Cardiac muscle cell (in vitro differentiated cells and primary cell): ENCODE data around the gene ELOVL6. TPM values are rescaled to one million over a fixed set of nuclear protein-coding genes. Genes with fewer than 3 reads are reported as not detected.
"Not testable (repeated sequence)": the region's sequence is repeated elsewhere in the genome, so short reads cannot be mapped to it uniquely, and the experiment has no call there.

Experiments used
- DNase-seq, 2 donors: peaks; one replicate each; pipeline versions ENCODE4 v3.0.0 to v3.0.0-alpha.2; 2010 to 2017; ENCODE audit warnings: low read depth in 1 of 2, low spot score in 1 of 2
- H3K27ac ChIP-seq: fragments of 200-600 bp; sonication (generic); 2 replicates; pipeline ENCODE4 v1.5.1; 2016
- H3K27me3 ChIP-seq: fragments of 200-600 bp; sonication (generic); 2 replicates; pipeline ENCODE4 v1.6.0; 2016; ENCODE audit warnings: control low read depth
- H3K36me3 ChIP-seq: fragments of 200-600 bp; sonication (generic); 2 replicates; pipeline ENCODE4 v1.5.1; 2016; ENCODE audit warnings: control low read depth
- H3K4me1 ChIP-seq: fragments of 200-600 bp; sonication (generic); 2 replicates; pipeline ENCODE4 v1.8.1; 2017; ENCODE audit warnings: low read depth, mild to moderate bottlenecking, mixed run types
- H3K4me3 ChIP-seq: fragments of 200-600 bp; sonication (generic); 2 replicates; pipeline ENCODE4 v1.5.1; 2016; ENCODE audit warnings: mild to moderate bottlenecking
- H3K9me3 ChIP-seq: fragments of 200-600 bp; sonication (generic); 2 replicates; pipeline ENCODE4 v1.5.1; 2017; ENCODE audit warnings: low read depth, mild to moderate bottlenecking, control low read depth
- CTCF ChIP-seq: IDR thresholded peaks from 2 replicates; pipeline ENCODE4 v1.5.1; 2012; ENCODE audit warnings: low read depth, mild to moderate bottlenecking, low read length
- polyA plus RNA-seq: library from polyadenylated mRNA; unstranded; fragments of >200 nt; fragmentation: Nextera tagmentation; extraction: Ambion mirVana; gene quantifications from 2 replicates; pipeline ENCODE4 v1.2.1, GENCODE V29; 2016
- total RNA-seq: library from RNA; depleted of rRNA; stranded (reverse); fragments of >200 nt; gene quantifications from 2 replicates; pipeline ENCODE4 v1.2.3, GENCODE V29; 2016

ELOVL6 gene
- total and polyA plus RNA-seq, 2 experiments from 2014 or later: 32.3 to 50.1 TPM

GRCh38 chr4:110041735-110042134 is 156.7 kb downstream of the ELOVL6 start:
- H3K36me3 ChIP-seq: no peaks in the 10 kb centered on the region
- H3K27ac ChIP-seq: no peak overlapping the region
- no peaks in the 10 kb centered on the region for H3K27me3 ChIP-seq
- DNase-seq: no peak
- H3K4me1 ChIP-seq: peaks cover 19% of the 10 kb centered on the region
- no peaks in the 10 kb centered on the region for H3K9me3 ChIP-seq
- no peak overlapping the region for H3K4me3 ChIP-seq
- no peak for TF ChIP-seq CTCF

- H3K9me3 ChIP-seq, H3K36me3 ChIP-seq, H3K27ac ChIP-seq, H3K4me3 ChIP-seq, DNase-seq, H3K27me3 ChIP-seq: not testable (repeated sequence)
- H3K4me1 ChIP-seq: peaks cover 44% of the 10 kb centered on the region
These were observed 159.3 kb downstream of the ELOVL6 start for GRCh38 chr4:110039164-110039563.

- Histone ChIP-seq H3K36me3 (no peaks in the 10 kb centered on the region), H3K27me3 (no peaks in the 10 kb centered on the region), H3K9me3 (no peaks in the 10 kb centered on the region), H3K4me3 (no peak overlapping the region), H3K27ac (peak overlapping the region; percentile 76), H3K4me1 (peaks cover 41% of the 10 kb centered on the region)
- no peak for DNase-seq
- TF ChIP-seq CTCF: no peak
These were observed 164.4 kb downstream of the ELOVL6 start for GRCh38 chr4:110034026-110034393.

- no peak for TF ChIP-seq CTCF
- Histone ChIP-seq H3K36me3 (no peaks in the 10 kb centered on the region), H3K9me3 (no peaks in the 10 kb centered on the region), H3K4me3 (no peak overlapping the region), H3K27me3 (no peaks in the 10 kb centered on the region), H3K27ac (no peak overlapping the region), H3K4me1 (peaks cover 41% of the 10 kb centered on the region)
- DNase-seq: no peak
These were observed 164.9 kb downstream of the ELOVL6 start for GRCh38 chr4:110033355-110034025.

- peak in 1 of 2 donors; percentile 56 for DNase-seq
- Histone ChIP-seq H3K27ac (no peak overlapping the region), H3K4me3 (no peak overlapping the region), H3K36me3 (no peaks in the 10 kb centered on the region), H3K4me1 (peaks cover 41% of the 10 kb centered on the region), H3K9me3 (no peaks in the 10 kb centered on the region), H3K27me3 (no peaks in the 10 kb centered on the region)
- no peak for TF ChIP-seq CTCF
These were observed 165.8 kb downstream of the ELOVL6 start for GRCh38 chr4:110032603-110033002.

- DNase-seq: no peak
- Histone ChIP-seq H3K27ac (no peak overlapping the region), H3K9me3 (no peaks in the 10 kb centered on the region), H3K27me3 (no peaks in the 10 kb centered on the region), H3K4me3 (no peak overlapping the region), H3K4me1 (peaks cover 14% of the 10 kb centered on the region), H3K36me3 (no peaks in the 10 kb centered on the region)
- no peak for TF ChIP-seq CTCF
These were observed 172.7 kb downstream of the ELOVL6 start for GRCh38 chr4:110025718-110026117.
